ENCODE data around the gene THBD. TPM values are rescaled to one million over a fixed set of nuclear protein-coding genes. Genes with fewer than 3 reads are reported as not detected.

The THBD gene
- total and polyA plus RNA-seq, 2 experiments from 2014 or later: 50.1 to 79.6 TPM

DNA sequence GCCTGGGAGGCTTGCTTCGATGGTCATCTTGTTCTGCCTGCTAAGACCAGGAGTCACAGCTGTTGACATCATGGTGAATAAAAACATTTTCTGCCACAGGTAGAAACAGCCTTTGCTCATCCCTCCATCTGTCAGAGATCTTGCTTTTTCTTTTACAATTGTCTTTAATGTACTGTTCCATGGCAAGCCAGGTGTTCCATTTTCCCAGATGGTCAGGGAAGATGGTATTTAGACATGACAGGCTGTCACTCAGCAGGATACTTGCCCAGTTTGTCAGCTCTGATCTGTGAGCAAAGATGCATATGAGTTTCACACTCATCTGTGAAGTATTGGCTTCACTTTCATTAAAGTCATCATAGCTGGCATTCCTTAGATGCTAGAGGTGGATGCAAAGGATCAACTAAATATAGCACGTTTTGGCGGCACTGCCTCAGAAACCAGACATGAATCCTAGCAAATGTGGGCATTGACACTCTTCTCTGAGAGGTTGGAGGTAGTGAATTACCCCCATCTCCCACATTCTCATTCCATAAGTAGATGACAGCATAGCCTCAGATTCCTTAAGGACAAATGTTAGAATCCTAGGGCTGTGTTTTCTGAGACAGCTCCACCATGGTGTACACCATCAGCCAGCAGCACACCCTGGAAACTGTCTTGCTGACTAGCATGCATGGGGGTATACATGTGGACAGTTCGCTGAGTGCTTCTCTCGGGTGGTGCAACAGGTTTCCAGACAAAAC is 10.2 kb downstream of the THBD start:
- no peak for TF ChIP-seq EZH2phosphoT487 (IDR thresholded peaks at IDR 0.05; ENCODE audit: low read depth, severe bottlenecking, unreplicated experiment)
- TF ChIP-seq, protein P1, sequence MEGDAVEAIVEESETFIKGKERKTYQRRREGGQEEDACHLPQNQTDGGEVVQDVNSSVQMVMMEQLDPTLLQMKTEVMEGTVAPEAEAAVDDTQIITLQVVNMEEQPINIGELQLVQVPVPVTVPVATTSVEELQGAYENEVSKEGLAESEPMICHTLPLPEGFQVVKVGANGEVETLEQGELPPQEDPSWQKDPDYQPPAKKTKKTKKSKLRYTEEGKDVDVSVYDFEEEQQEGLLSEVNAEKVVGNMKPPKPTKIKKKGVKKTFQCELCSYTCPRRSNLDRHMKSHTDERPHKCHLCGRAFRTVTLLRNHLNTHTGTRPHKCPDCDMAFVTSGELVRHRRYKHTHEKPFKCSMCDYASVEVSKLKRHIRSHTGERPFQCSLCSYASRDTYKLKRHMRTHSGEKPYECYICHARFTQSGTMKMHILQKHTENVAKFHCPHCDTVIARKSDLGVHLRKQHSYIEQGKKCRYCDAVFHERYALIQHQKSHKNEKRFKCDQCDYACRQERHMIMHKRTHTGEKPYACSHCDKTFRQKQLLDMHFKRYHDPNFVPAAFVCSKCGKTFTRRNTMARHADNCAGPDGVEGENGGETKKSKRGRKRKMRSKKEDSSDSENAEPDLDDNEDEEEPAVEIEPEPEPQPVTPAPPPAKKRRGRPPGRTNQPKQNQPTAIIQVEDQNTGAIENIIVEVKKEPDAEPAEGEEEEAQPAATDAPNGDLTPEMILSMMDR (IDR thresholded peaks at IDR 0.05; ENCODE audit: poor library complexity): no peak
- TF ChIP-seq EZH2 (IDR thresholded peaks at IDR 0.05; ENCODE audit: borderline replicate concordance): no peak
- no peaks in the 10 kb centered on the region for H3K79me2 ChIP-seq
- no peak for DNase-seq (ENCODE audit: low spot score)
- no peak overlapping the region for H3K4me3 ChIP-seq
- no peak overlapping the region for H2AFZ ChIP-seq
- no peaks in the 10 kb centered on the region for H3K9me3 ChIP-seq (ENCODE audit: low read depth)
- no peaks in the 10 kb centered on the region for H3K4me1 ChIP-seq (ENCODE audit: insufficient read depth)
- WGBS (ENCODE audit: low lambda C conversion rate, missing lambda C conversion rate): 70% methylated on average over 5 of the region's 5 CpGs
- peaks cover 40% of the 10 kb centered on the region for H3K27me3 ChIP-seq
- H3K4me2 ChIP-seq: no peak overlapping the region
- H3K9me2 ChIP-seq (replicated peaks; ENCODE audit: insufficient read depth): no peaks in the 10 kb centered on the region
- no peaks in the 10 kb centered on the region for H4K20me1 ChIP-seq (ENCODE audit: insufficient read depth, poor library complexity, severe bottlenecking)
- no peaks in the 10 kb centered on the region for H3K36me3 ChIP-seq (replicated peaks; ENCODE audit: insufficient read depth, low read depth)
- no peak overlapping the region for H3K27ac ChIP-seq

DNA sequence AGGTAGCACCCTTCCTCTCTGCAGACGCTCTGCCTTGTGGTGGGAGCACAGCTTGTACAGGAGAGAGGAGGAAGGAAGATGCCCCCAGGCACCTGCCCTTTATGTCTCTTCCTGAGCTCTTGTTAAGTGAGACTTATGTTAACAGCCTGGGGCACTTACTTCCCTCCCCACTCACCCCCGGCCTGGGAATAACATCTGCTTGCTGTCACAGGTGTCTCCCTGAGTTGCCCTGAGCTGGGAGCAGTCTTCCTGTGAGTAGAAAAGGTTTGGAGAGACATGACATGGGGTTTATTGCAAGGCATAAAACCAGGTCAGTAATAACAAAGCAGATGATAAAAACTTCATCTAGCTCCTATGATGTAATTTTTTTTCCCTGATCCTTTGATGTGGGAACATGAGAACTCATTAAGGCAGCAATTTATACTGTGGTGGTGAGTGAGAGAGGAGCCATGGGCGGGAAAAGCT is 12.4 kb downstream of the THBD start:
- Histone ChIP-seq H3K4me1 (ENCODE audit: insufficient read depth) (peaks cover 3% of the 10 kb centered on the region), H4K20me1 (ENCODE audit: insufficient read depth, poor library complexity, severe bottlenecking) (no peaks in the 10 kb centered on the region), H3K4me3 (no peak overlapping the region), H3K4me2 (no peak overlapping the region), H3K27ac (no peak overlapping the region), H3K79me2 (no peaks in the 10 kb centered on the region), H2AFZ (no peak overlapping the region), H3K36me3 (replicated peaks; ENCODE audit: insufficient read depth, low read depth) (no peaks in the 10 kb centered on the region), H3K9me2 (replicated peaks; ENCODE audit: insufficient read depth) (no peaks in the 10 kb centered on the region), H3K9me3 (ENCODE audit: low read depth) (no peaks in the 10 kb centered on the region), H3K27me3 (peaks cover 48% of the 10 kb centered on the region)
- 44% methylated on average over 3 of the region's 3 CpGs for WGBS (ENCODE audit: low lambda C conversion rate, missing lambda C conversion rate)
- no peak for TF ChIP-seq EZH2phosphoT487 (IDR thresholded peaks at IDR 0.05; ENCODE audit: low read depth, severe bottlenecking, unreplicated experiment)
- TF ChIP-seq, protein P1 (IDR thresholded peaks at IDR 0.05; ENCODE audit: poor library complexity): no peak
- TF ChIP-seq EZH2 (IDR thresholded peaks at IDR 0.05; ENCODE audit: borderline replicate concordance): no peak
- DNase-seq (ENCODE audit: low spot score): no peak

DNA sequence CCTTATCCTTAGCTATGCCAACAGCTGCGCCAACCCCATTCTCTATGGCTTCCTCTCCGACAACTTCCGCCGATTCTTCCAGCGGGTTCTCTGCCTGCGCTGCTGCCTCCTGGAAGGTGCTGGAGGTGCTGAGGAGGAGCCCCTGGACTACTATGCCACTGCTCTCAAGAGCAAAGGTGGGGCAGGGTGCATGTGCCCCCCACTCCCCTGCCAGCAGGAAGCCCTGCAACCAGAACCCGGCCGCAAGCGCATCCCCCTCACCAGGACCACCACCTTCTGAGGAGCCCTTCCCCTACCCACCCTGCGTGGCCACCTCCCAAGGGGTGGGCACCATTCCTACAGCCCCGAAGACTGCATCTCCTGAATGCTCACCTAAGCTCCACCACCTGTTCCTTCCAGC is 13.1 kb downstream of the THBD start:
- Histone ChIP-seq H2AFZ (no peak overlapping the region), H3K4me2 (no peak overlapping the region), H3K9me2 (replicated peaks; ENCODE audit: insufficient read depth) (no peaks in the 10 kb centered on the region), H3K9me3 (ENCODE audit: low read depth) (no peaks in the 10 kb centered on the region), H3K4me1 (ENCODE audit: insufficient read depth) (peaks cover 3% of the 10 kb centered on the region), H3K27me3 (peaks cover 48% of the 10 kb centered on the region), H3K36me3 (replicated peaks; ENCODE audit: insufficient read depth, low read depth) (no peaks in the 10 kb centered on the region), H3K4me3 (no peak overlapping the region), H3K27ac (no peak overlapping the region), H3K79me2 (no peaks in the 10 kb centered on the region), H4K20me1 (ENCODE audit: insufficient read depth, poor library complexity, severe bottlenecking) (no peaks in the 10 kb centered on the region)
- TF ChIP-seq EZH2 (IDR thresholded peaks at IDR 0.05; ENCODE audit: borderline replicate concordance) (no peak), EZH2phosphoT487 (IDR thresholded peaks at IDR 0.05; ENCODE audit: low read depth, severe bottlenecking, unreplicated experiment) (no peak)
- TF ChIP-seq, protein P1 (IDR thresholded peaks at IDR 0.05; ENCODE audit: poor library complexity): no peak
- 97% methylated on average over 11 of the region's 11 CpGs for WGBS (ENCODE audit: low lambda C conversion rate, missing lambda C conversion rate)
- DNase-seq (ENCODE audit: low spot score): no peak
